Mesenchymal stem cell (in vitro differentiated cells and primary cell): ENCODE data around the gene HMGXB3.

Source experiments
- DNase-seq: peaks from one replicate; pipeline ENCODE4 v3.0.0-alpha.2; 2013
- H2AFZ ChIP-seq: one replicate; pipeline ENCODE4 v1.6.1; 2013; ENCODE audit warnings: low read depth, mild to moderate bottlenecking, control low read depth, inconsistent platforms, low read length, moderate library complexity
- H2AK5ac ChIP-seq: 2 replicates; pipeline ENCODE4 v1.6.1; 2013; ENCODE audit warnings: low read length, moderate library complexity, mild to moderate bottlenecking, inconsistent platforms; ENCODE audit not compliant: severe bottlenecking
- H2BK120ac ChIP-seq: one replicate; pipeline ENCODE4 v1.6.1; 2013; ENCODE audit warnings: low read depth, mild to moderate bottlenecking, inconsistent platforms, low read length, moderate library complexity
- H2BK12ac ChIP-seq, 2 experiments: one replicate each; pipeline ENCODE4 v1.6.1; 2013; ENCODE audit warnings: inconsistent platforms in 2 of 2, low read length in 2 of 2, mild to moderate bottlenecking in 2 of 2, moderate library complexity in 2 of 2, control low read depth in 1 of 2
- H2BK15ac ChIP-seq: one replicate; pipeline ENCODE4 v1.6.1; 2013; ENCODE audit warnings: mild to moderate bottlenecking, low read depth, inconsistent platforms; ENCODE audit not compliant: poor library complexity, severe bottlenecking
- H2BK5ac ChIP-seq: 2 replicates; pipeline ENCODE4 v1.6.1; 2013; ENCODE audit warnings: low read depth, mild to moderate bottlenecking, low read length, control low read depth, inconsistent platforms; ENCODE audit not compliant: poor library complexity, severe bottlenecking
- H3K14ac ChIP-seq, 2 experiments: one replicate each; pipeline ENCODE4 v1.6.1; 2013; ENCODE audit warnings: inconsistent platforms in 2 of 2, low read length in 2 of 2, control low read depth in 1 of 2, mild to moderate bottlenecking in 1 of 2, moderate library complexity in 1 of 2
- H3K18ac ChIP-seq, 2 experiments: one replicate each; pipeline ENCODE4 v1.6.1; 2013; ENCODE audit warnings: inconsistent platforms in 2 of 2, low read length in 2 of 2, control low read depth in 1 of 2, low read depth in 1 of 2, mild to moderate bottlenecking in 1 of 2
- H3K23ac ChIP-seq, 2 experiments: one replicate each; pipeline ENCODE4 v1.6.1; 2013; ENCODE audit warnings: inconsistent platforms in 2 of 2, low read length in 2 of 2, mild to moderate bottlenecking in 2 of 2, moderate library complexity in 2 of 2, control low read depth in 1 of 2
- H3K27ac ChIP-seq: 2 replicates; pipeline ENCODE4 v1.5.1; 2013; ENCODE audit warnings: mild to moderate bottlenecking, moderate library complexity, low read length, control low read depth, inconsistent platforms; ENCODE audit not compliant: poor library complexity, severe bottlenecking
- H3K27me3 ChIP-seq, 2 experiments: 2 replicates each; pipeline versions ENCODE4 v1.6.1 to v1.7.0; 2013; ENCODE audit warnings: low read length in 2 of 2, mild to moderate bottlenecking in 2 of 2, moderate library complexity in 2 of 2, control low read depth in 1 of 2, inconsistent platforms in 1 of 2; ENCODE audit not compliant: control insufficient read depth in 1 of 2, insufficient read depth in 1 of 2
- H3K36me3 ChIP-seq, 2 experiments: 2 replicates each; pipeline versions ENCODE4 v1.6.1 to v1.7.0; 2013; ENCODE audit warnings: low read length in 2 of 2, control low read depth in 1 of 2, inconsistent platforms in 1 of 2, low read depth in 1 of 2, mild to moderate bottlenecking in 1 of 2; ENCODE audit not compliant: insufficient read depth in 2 of 2, control insufficient read depth in 1 of 2
- H3K4ac ChIP-seq, 2 experiments: one replicate each; pipeline ENCODE4 v1.6.1; 2013; ENCODE audit warnings: inconsistent platforms in 2 of 2, low read length in 2 of 2, mild to moderate bottlenecking in 2 of 2, moderate library complexity in 2 of 2, control low read depth in 1 of 2, low read depth in 1 of 2
- H3K4me1 ChIP-seq: 2 replicates; pipeline ENCODE4 v1.6.1; 2013; ENCODE audit warnings: low read depth, low read length, control low read depth; ENCODE audit not compliant: control insufficient read depth, insufficient read depth
- H3K4me2 ChIP-seq: 2 replicates; pipeline ENCODE4 v1.6.1; 2013; ENCODE audit warnings: low read length, mild to moderate bottlenecking, inconsistent platforms; ENCODE audit not compliant: poor library complexity, severe bottlenecking
- H3K4me3 ChIP-seq, 2 experiments: 2 replicates each; pipeline versions ENCODE4 v1.5.1 to v1.7.0; 2013; ENCODE audit warnings: low read length in 2 of 2, mild to moderate bottlenecking in 2 of 2, control low read depth in 1 of 2, low read depth in 1 of 2; ENCODE audit not compliant: insufficient read depth in 1 of 2
- H3K79me1 ChIP-seq: replicated peaks from 2 replicates; pipeline ENCODE4 v1.6.1; 2013; ENCODE audit warnings: mild to moderate bottlenecking, control low read depth, low read length, inconsistent platforms; ENCODE audit not compliant: poor library complexity, severe bottlenecking
- H3K9ac ChIP-seq: 2 replicates; pipeline ENCODE4 v1.7.0; 2013; ENCODE audit warnings: mild to moderate bottlenecking, low read length, moderate library complexity
- H3K9me3 ChIP-seq: 2 replicates; pipeline ENCODE4 v1.7.0; 2013; ENCODE audit warnings: mild to moderate bottlenecking, low read length; ENCODE audit not compliant: control insufficient read depth
- H4K8ac ChIP-seq: one replicate; pipeline ENCODE4 v1.6.1; 2013; ENCODE audit warnings: inconsistent platforms, mild to moderate bottlenecking, low read length, moderate library complexity
- H4K91ac ChIP-seq: one replicate; pipeline ENCODE4 v1.6.1; 2013; ENCODE audit warnings: mild to moderate bottlenecking, low read length, inconsistent platforms
- WGBS: methylation state at CpG from one replicate; pipeline ENCODE4 v1.1.7; 2013; ENCODE audit warnings: mixed read lengths; 5-methylcytosine and 5-hydroxymethylcytosine counted together

HMGXB3 gene

DNA sequence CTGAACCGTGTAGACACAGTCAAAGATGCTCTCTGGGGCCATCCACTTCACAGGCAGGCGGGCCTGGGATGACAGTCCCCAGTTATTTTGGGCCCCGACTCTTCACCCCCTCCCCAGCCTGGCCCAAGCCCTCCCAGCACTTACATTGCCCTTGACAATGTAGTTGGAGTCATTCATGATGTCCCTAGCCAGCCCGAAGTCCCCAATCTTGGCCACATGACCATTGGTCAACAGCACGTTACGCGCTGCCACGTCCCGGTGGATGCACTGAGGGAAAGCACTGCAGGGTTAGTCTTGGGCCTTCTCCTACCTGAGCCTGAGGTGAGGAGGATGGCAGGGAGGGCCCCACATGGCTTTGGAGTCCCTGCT is 55.5 kb downstream of the HMGXB3 start:
- DNase-seq = no peak

GRCh38 chr5:150057052-150057451 is 56.5 kb downstream of the HMGXB3 start:
- Histone ChIP-seq H3K79me1 (peaks cover 4% of the 10 kb centered on the region), H3K4me1 (peaks cover 27% of the 10 kb centered on the region), H2AFZ (no peak overlapping the region), H3K27ac (no peak overlapping the region), H3K4me3 (no peak overlapping the region), H2BK120ac (no peak overlapping the region), H2BK12ac (no peak overlapping the region), H3K4ac (no peak overlapping the region), H3K23ac (no peak overlapping the region), H3K9ac (no peak overlapping the region), H2AK5ac (no peak overlapping the region), H3K4me2 (no peak overlapping the region), H2BK15ac (peak overlapping the region; percentile 84), H4K91ac (no peak overlapping the region), H2BK5ac (no peak overlapping the region), H4K8ac (no peak overlapping the region), H3K14ac (no peak overlapping the region), H3K27me3 (no peaks in the 10 kb centered on the region), H3K18ac (no peak overlapping the region), H3K9me3 (no peaks in the 10 kb centered on the region), H3K36me3 (peaks cover 35 to 46% of the 10 kb centered on the region in 2 experiments)
- DNase-seq = no peak
- 94% methylated on average over 7 of the region's 8 CpGs for WGBS

More for the DNA sequence above, 55.5 kb downstream of the HMGXB3 start:
- H4K8ac ChIP-seq = no peak overlapping the region
- no peak overlapping the region for H4K91ac ChIP-seq
- H2BK15ac ChIP-seq = no peak overlapping the region
- peaks cover 11% of the 10 kb centered on the region for H3K79me1 ChIP-seq
- no peak overlapping the region for H3K4ac ChIP-seq
- no peak overlapping the region for H2BK12ac ChIP-seq
- H3K18ac ChIP-seq = no peak overlapping the region
- no peak overlapping the region for H3K14ac ChIP-seq
- peaks cover 29% of the 10 kb centered on the region for H3K4me1 ChIP-seq
- no peak overlapping the region for H2AFZ ChIP-seq
- no peak overlapping the region for H3K4me2 ChIP-seq
- 95% methylated on average over 9 of the region's 9 CpGs for WGBS
- no peak overlapping the region for H3K4me3 ChIP-seq
- no peak overlapping the region for H2BK120ac ChIP-seq
- H3K9me3 ChIP-seq = no peaks in the 10 kb centered on the region
- H2BK5ac ChIP-seq = no peak overlapping the region
- no peak overlapping the region for H3K9ac ChIP-seq
- H3K27ac ChIP-seq = no peak overlapping the region
- H2AK5ac ChIP-seq = no peak overlapping the region
- peaks cover 44 to 56% of the 10 kb centered on the region in 2 experiments for H3K36me3 ChIP-seq
- H3K27me3 ChIP-seq = no peaks in the 10 kb centered on the region
- no peak overlapping the region for H3K23ac ChIP-seq

DNA sequence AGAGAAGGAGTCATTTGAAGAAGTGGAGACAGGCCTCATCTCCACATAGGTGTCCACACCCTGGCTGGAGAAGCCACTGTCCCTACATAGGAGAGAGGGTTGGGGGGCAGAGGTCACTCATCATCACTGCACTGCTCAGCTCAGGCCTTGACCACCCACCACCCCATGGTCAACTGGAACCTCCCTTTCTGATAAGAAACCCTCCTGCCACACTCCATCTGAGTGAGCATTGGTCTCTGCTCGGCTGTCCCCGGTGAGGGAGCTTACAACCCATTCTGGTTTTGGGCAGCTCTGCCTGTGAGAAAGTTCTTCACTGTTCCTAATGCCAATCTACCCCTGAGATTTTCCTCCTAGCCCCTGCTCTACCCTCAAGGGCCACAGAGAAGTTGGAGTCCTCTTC is 57.0 kb downstream of the HMGXB3 start:
- Histone ChIP-seq H3K18ac (no peak overlapping the region), H3K23ac (no peak overlapping the region), H4K8ac (no peak overlapping the region), H2BK120ac (no peak overlapping the region), H3K9me3 (no peaks in the 10 kb centered on the region), H2AFZ (no peak overlapping the region), H4K91ac (peak overlapping the region; percentile 40), H3K4me3 (no peak overlapping the region), H3K9ac (no peak overlapping the region), H2BK5ac (no peak overlapping the region), H3K4me2 (no peak overlapping the region), H2BK12ac (no peak overlapping the region), H3K36me3 (peaks cover 30 to 41% of the 10 kb centered on the region in 2 experiments), H3K27me3 (no peaks in the 10 kb centered on the region), H3K4me1 (peaks cover 22% of the 10 kb centered on the region), H3K79me1 (peaks cover 4% of the 10 kb centered on the region), H3K4ac (no peak overlapping the region), H3K27ac (no peak overlapping the region), H2AK5ac (peak overlapping the region; percentile 12), H2BK15ac (no peak overlapping the region), H3K14ac (no peak overlapping the region)
- 89% methylated on average over 2 of the region's 2 CpGs for WGBS
- DNase-seq = no peak

DNA sequence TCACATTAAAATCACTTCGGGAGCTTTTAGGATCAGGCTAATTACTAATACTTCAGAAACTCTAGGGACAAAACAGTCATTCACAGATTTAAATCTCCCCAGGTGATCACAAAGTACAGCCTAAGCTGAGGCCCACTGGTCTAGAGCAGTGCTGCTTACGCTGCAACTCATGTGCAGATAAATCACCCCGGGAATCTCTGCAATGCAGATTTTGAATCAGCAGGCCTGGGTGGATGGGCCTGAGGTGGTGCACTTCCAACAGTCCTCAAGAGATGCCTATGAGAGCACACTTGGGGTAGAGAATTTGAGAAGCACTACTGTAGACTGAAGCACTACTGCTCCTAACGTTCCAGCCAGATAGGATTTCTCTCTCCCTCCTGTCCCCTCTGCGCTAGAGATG is 57.5 kb downstream of the HMGXB3 start:
- no peak for DNase-seq
- Histone ChIP-seq H2AFZ (no peak overlapping the region), H2AK5ac (no peak overlapping the region), H3K4me1 (peaks cover 18% of the 10 kb centered on the region), H4K91ac (no peak overlapping the region), H3K18ac (no peak overlapping the region), H3K9ac (no peak overlapping the region), H3K79me1 (peaks cover 4% of the 10 kb centered on the region), H3K9me3 (no peaks in the 10 kb centered on the region), H3K27ac (no peak overlapping the region), H3K4ac (peak overlapping the region in 1 of 2 experiments; percentile 19), H3K36me3 (peaks cover 27 to 36% of the 10 kb centered on the region in 2 experiments), H2BK15ac (no peak overlapping the region), H2BK5ac (no peak overlapping the region), H3K4me2 (no peak overlapping the region), H3K14ac (no peak overlapping the region), H3K27me3 (no peaks in the 10 kb centered on the region), H3K23ac (no peak overlapping the region), H3K4me3 (no peak overlapping the region), H2BK120ac (no peak overlapping the region), H2BK12ac (no peak overlapping the region), H4K8ac (no peak overlapping the region)
- 72% methylated on average over 5 of the region's 5 CpGs for WGBS
